HT1080 (cell line): ENCODE results near the gene MITF. TPM values are rescaled to one million over a fixed set of nuclear protein-coding genes. Genes with fewer than 3 reads are reported as not detected.
"Not testable (repeated sequence)": the region's sequence is repeated elsewhere in the genome, so short reads cannot be mapped to it uniquely, and the experiment has no call there.

Experiments used
- DNase-seq: peaks from one replicate; pipeline ENCODE4 v3.0.0-alpha.2; 2015; ENCODE audit warnings: low read depth
- total RNA-seq: library from RNA; depleted of rRNA; stranded (reverse); fragments of >200 nt; shearing (Covaris generic); gene quantifications from 2 replicates; pipeline ENCODE4 v1.2.3, GENCODE V29; 2014

Gene MITF
- total RNA-seq, 1 experiment from 2014 or later, result 6.5 TPM

- DNase-seq, result not testable (repeated sequence)
These were observed 170.6 kb downstream of the MITF start for GRCh38 chr3:69909859-69910258.

- DNase-seq, result no peak
These were observed 174.2 kb downstream of the MITF start for GRCh38 chr3:69913422-69913821.

- DNase-seq, result peak; percentile 70
These were observed 175.1 kb downstream of the MITF start for GRCh38 chr3:69914395-69914794.

- no peak for DNase-seq
These were observed 176.5 kb downstream of the MITF start for GRCh38 chr3:69915726-69916125.

GRCh38 chr3:69920009-69920408, 180.7 kb downstream of the MITF start:
- DNase-seq, result peak; percentile 28

- no peak for DNase-seq
These were observed 182.4 kb downstream of the MITF start for GRCh38 chr3:69921651-69922050.

- DNase-seq, result no peak
These were observed 183.3 kb downstream of the MITF start for GRCh38 chr3:69922521-69923000.

GRCh38 chr3:69925506-69925905, 186.2 kb downstream of the MITF start:
- no peak for DNase-seq

- no peak for DNase-seq
These were observed 187.1 kb downstream of the MITF start for GRCh38 chr3:69926385-69926784.

GRCh38 chr3:69927571-69927970, 188.3 kb downstream of the MITF start:
- no peak for DNase-seq

GRCh38 chr3:69929019-69929418, 189.8 kb downstream of the MITF start:
- no peak for DNase-seq

GRCh38 chr3:69930564-69930963, 191.3 kb downstream of the MITF start:
- no peak for DNase-seq

- DNase-seq, result no peak
These were observed 192.8 kb downstream of the MITF start for GRCh38 chr3:69932087-69932486.

- no peak for DNase-seq
These were observed 193.2 kb downstream of the MITF start for GRCh38 chr3:69932501-69932900.

GRCh38 chr3:69934398-69934797, 195.1 kb downstream of the MITF start:
- DNase-seq, result no peak

- DNase-seq, result no peak
These were observed 197.0 kb downstream of the MITF start for GRCh38 chr3:69936266-69936665.

- no peak for DNase-seq
These were observed 198.8 kb downstream of the MITF start for GRCh38 chr3:69938061-69938460.

GRCh38 chr3:69938931-69939330, 199.7 kb downstream of the MITF start:
- DNase-seq, result no peak

GRCh38 chr3:69941037-69941436, 201.8 kb downstream of the MITF start:
- DNase-seq, result no peak

GRCh38 chr3:69941439-69942176, 202.3 kb downstream of the MITF start:
- DNase-seq, result no peak

GRCh38 chr3:69944931-69945493, 205.7 kb downstream of the MITF start:
- no peak for DNase-seq

GRCh38 chr3:69948246-69948862, 209.1 kb downstream of the MITF start:
- DNase-seq, result peak; percentile 43

- DNase-seq, result no peak
These were observed 212.4 kb downstream of the MITF start for GRCh38 chr3:69951616-69952015.
